ENCODE results near the gene STK31.

Gene STK31

GRCh38 chr7:23696916-23697441 lies 13.0 kb upstream of the STK31 start:
- Histone ChIP-seq H3K4me3 (replicated peaks; ENCODE audit: insufficient read depth, low read length) (no peak overlapping the region), H3K27ac (replicated peaks) (no peak overlapping the region), H3K27me3 (ENCODE audit: insufficient read depth, poor library complexity, severe bottlenecking) (no peaks in the 10 kb centered on the region)
- DNase-seq (ENCODE audit: low read depth in 1 of 2, low spot score in 1 of 2): peak; percentile 11 to 60
- no peak for TF ChIP-seq POLR2AphosphoS5 (IDR thresholded peaks at IDR 0.05; ENCODE audit: low read depth)
- peak; percentile 73 for TF ChIP-seq CTCF (IDR thresholded peaks at IDR 0.05; ENCODE audit: insufficient read depth, low read length)

DNA sequence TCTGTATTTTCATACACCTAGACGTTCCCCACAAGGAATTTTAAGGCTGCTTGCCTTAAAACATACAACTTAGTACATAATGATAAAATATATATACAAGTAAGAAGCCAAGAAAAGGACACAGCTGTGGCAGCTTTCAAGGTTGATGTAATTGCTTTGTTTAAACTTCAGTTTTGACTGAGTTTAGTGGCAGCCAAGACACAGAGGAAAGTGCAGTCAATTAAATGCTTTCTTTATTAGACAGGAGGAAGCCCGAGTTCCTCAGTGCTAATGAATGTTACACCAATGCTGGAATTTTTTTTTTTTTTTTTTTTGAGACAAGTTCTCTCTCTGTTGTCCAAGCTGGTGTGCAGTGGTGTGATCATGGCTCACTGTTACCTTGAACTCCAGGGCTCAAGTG lies 11.2 kb upstream of the STK31 start:
- H3K27ac ChIP-seq (replicated peaks): no peak overlapping the region
- DNase-seq (ENCODE audit: low read depth in 1 of 2, low spot score in 1 of 2): no peak
- TF ChIP-seq GABPA (IDR thresholded peaks at IDR 0.05; ENCODE audit: low read depth): no peak
- TF ChIP-seq CTCF (IDR thresholded peaks at IDR 0.05; ENCODE audit: insufficient read depth, low read length): no peak
- no peak for TF ChIP-seq REST (IDR thresholded peaks at IDR 0.05; ENCODE audit: insufficient replicate concordance, low read depth)
- H3K4me3 ChIP-seq (replicated peaks; ENCODE audit: insufficient read depth, low read length): no peak overlapping the region
- H3K27me3 ChIP-seq (ENCODE audit: insufficient read depth, poor library complexity, severe bottlenecking): no peaks in the 10 kb centered on the region

DNA sequence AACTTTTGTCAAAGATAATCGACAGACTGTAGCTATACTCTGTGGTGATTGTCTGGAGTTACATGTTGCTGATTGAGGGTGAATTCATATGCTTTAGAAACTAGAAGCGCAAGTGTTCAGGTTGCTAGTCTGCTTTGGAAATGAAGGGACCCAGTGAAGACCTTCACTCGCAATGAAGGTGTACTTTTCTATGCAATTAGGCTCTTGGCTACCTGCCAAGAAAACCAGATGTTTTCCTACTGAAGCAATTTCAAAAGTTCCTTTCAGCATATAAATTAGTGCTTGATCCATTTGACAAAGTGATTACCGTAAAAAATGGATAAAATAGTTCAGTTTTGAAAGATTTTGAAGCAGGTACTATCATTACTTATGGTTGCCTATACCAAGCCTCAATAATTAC lies 10.0 kb upstream of the STK31 start:
- no peak for DNase-seq (ENCODE audit: low read depth in 1 of 2, low spot score in 1 of 2)
- TF ChIP-seq POLR2AphosphoS5 (IDR thresholded peaks at IDR 0.05; ENCODE audit: low read depth) (no peak), SPI1 (IDR thresholded peaks at IDR 0.05; ENCODE audit: borderline replicate concordance, low read depth) (no peak), CTCF (IDR thresholded peaks at IDR 0.05; ENCODE audit: insufficient read depth, low read length) (no peak), GABPA (IDR thresholded peaks at IDR 0.05; ENCODE audit: low read depth) (no peak)

DNA sequence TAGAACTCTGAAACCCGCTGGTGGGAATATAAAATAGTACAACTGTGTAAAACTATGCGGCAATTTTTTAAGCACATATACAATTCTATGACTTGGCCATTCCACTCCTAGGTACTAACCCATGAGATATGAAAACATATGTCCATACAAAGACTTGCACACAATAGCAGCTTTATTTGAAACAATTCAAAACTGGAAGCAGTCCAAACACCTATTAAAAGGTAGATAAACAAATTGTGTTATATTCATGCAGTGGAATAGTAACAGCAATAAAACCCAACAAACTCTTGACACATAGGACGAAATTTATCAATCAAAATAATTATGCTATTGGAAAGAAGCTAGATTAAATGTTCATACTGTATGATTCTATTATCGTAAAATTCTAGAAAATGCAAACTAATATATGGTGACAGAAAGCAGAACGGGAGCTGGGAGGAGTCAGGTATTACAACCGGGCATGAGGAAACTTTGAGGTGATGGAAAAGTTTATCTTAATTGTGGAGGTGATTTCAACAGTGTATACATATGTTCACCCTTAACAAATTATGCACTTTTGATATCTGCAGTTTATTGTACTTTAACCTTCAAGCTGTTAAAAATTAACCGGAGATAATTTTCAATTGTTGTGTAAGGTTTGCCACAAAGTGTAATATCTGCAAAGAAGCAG lies 803 bp upstream of the STK31 start:
- H3K27me3 ChIP-seq (ENCODE audit: insufficient read depth, poor library complexity, severe bottlenecking): peaks cover 5% of the 10 kb centered on the region
- H3K4me3 ChIP-seq (replicated peaks; ENCODE audit: insufficient read depth, low read length): no peak overlapping the region
- TF ChIP-seq REST (IDR thresholded peaks at IDR 0.05; ENCODE audit: insufficient replicate concordance, low read depth) (no peak), SPI1 (IDR thresholded peaks at IDR 0.05; ENCODE audit: borderline replicate concordance, low read depth) (no peak), CTCF (IDR thresholded peaks at IDR 0.05; ENCODE audit: insufficient read depth, low read length) (no peak), POLR2AphosphoS5 (IDR thresholded peaks at IDR 0.05; ENCODE audit: low read depth) (no peak), GABPA (IDR thresholded peaks at IDR 0.05; ENCODE audit: low read depth) (no peak)

More for the DNA sequence above, 10.0 kb upstream of the STK31 start:
- Histone ChIP-seq H3K4me3 (replicated peaks; ENCODE audit: insufficient read depth, low read length) (no peak overlapping the region), H3K27ac (replicated peaks) (no peak overlapping the region), H3K27me3 (ENCODE audit: insufficient read depth, poor library complexity, severe bottlenecking) (no peaks in the 10 kb centered on the region)

More for the DNA sequence above, 803 bp upstream of the STK31 start:
- no peak for DNase-seq (ENCODE audit: low read depth in 1 of 2, low spot score in 1 of 2)
- H3K27ac ChIP-seq (replicated peaks): no peak overlapping the region

Data from HL-60 (cell line).